GM21447 (cell line): ENCODE results near the gene MYL6B.

Experiments used
- ATAC-seq: cut with Tn5 transposase; IDR thresholded peaks from one replicate; pipeline ENCODE4 v1.9.1; 2021; ENCODE audit not compliant: unreplicated experiment

MYL6B gene

GRCh38 chr12:56121204-56121870 lies 31.1 kb upstream of the MYL6B start:
- no peak for ATAC-seq

GRCh38 chr12:56122637-56123036 lies 29.8 kb upstream of the MYL6B start:
- ATAC-seq = no peak

- no peak for ATAC-seq
Measured at GRCh38 chr12:56124133-56124532, 28.3 kb upstream of the MYL6B start.

GRCh38 chr12:56126732-56127239 lies 25.6 kb upstream of the MYL6B start:
- no peak for ATAC-seq

GRCh38 chr12:56127485-56127887 lies 24.9 kb upstream of the MYL6B start:
- no peak for ATAC-seq

- ATAC-seq = peak; percentile 90
Measured at GRCh38 chr12:56127888-56128669, 24.3 kb upstream of the MYL6B start, which contains the start of gene ESYT1. TSS of gene ESYT1 (plus strand) at chr12:56128267. CDS start at chr12:56128320, 53 bp downstream.

GRCh38 chr12:56128670-56129205 lies 23.6 kb upstream of the MYL6B start:
- no peak for ATAC-seq

GRCh38 chr12:56129206-56129941 lies 23.0 kb upstream of the MYL6B start:
- no peak for ATAC-seq

GRCh38 chr12:56129942-56130495 lies 22.4 kb upstream of the MYL6B start:
- no peak for ATAC-seq

GRCh38 chr12:56130876-56131275 lies 21.5 kb upstream of the MYL6B start:
- ATAC-seq = no peak

GRCh38 chr12:56134897-56135296 lies 17.5 kb upstream of the MYL6B start:
- no peak for ATAC-seq

- ATAC-seq = no peak
Measured at GRCh38 chr12:56137853-56138571, 14.4 kb upstream of the MYL6B start.

- no peak for ATAC-seq
Measured at GRCh38 chr12:56141946-56142784, 10.2 kb upstream of the MYL6B start.

GRCh38 chr12:56143217-56143616 lies 9.2 kb upstream of the MYL6B start:
- no peak for ATAC-seq

- ATAC-seq = no peak
Measured at GRCh38 chr12:56143870-56144269, 8.5 kb upstream of the MYL6B start.

- ATAC-seq = no peak
Measured at GRCh38 chr12:56145217-56145616, 7.2 kb upstream of the MYL6B start.

GRCh38 chr12:56146492-56147460 lies 5.6 kb upstream of the MYL6B start:
- no peak for ATAC-seq

GRCh38 chr12:56150563-56150962 lies 1.8 kb upstream of the MYL6B start:
- ATAC-seq = no peak
